Prostate gland (tissue), 2 donors: ENCODE data around the gene LAMB1. TPM values are rescaled to one million over a fixed set of nuclear protein-coding genes. Genes with fewer than 3 reads are reported as not detected.
"Not testable (repeated sequence)": the region's sequence is repeated elsewhere in the genome, so short reads cannot be mapped to it uniquely, and the experiment has no call there.

Experiments
- DNase-seq: peaks from one replicate; pipeline ENCODE4 v3.0.0-alpha.2; 2019; ENCODE audit warnings: low spot score
- H3K27ac ChIP-seq, 2 donors: fragments of 200-600 bp; sonication (generic); 2 replicates each; pipeline ENCODE4 v1.5.1; 2017 to 2019
- H3K27me3 ChIP-seq: fragments of 200-600 bp; sonication (generic); replicated peaks from 2 replicates; pipeline ENCODE4 v1.5.1; 2019; ENCODE audit not compliant: insufficient read depth
- H3K36me3 ChIP-seq, 2 donors: fragments of 200-600 bp; sonication (generic); 1 replicate in 1 of 2; 2 replicates in 1 of 2; pipeline versions ENCODE4 v1.5.1 to v1.8.1; 2017 to 2019
- H3K4me1 ChIP-seq: fragments of 200-600 bp; sonication (generic); replicated peaks from 2 replicates; pipeline ENCODE4 v1.5.1; 2019
- H3K4me3 ChIP-seq, 2 donors: fragments of 200-600 bp; sonication (generic); 2 replicates each; pipeline ENCODE4 v1.5.1; 2017 to 2019
- H3K9me3 ChIP-seq: fragments of 200-600 bp; sonication (generic); 2 replicates; pipeline ENCODE4 v1.5.1; 2017
- CTCF ChIP-seq, 4 experiments: fragments of 200-600 bp in 2 of 4; fragments of 450-650 bp in 2 of 4; sonication (generic) in 2 of 4; IDR thresholded peaks; 1 replicate in 3 of 4; 2 replicates in 1 of 4; pipeline ENCODE4 v1.5.1; 2016 to 2019; ENCODE audit warnings: antibody characterized with exemption in 4 of 4, mild to moderate bottlenecking in 2 of 4, moderate library complexity in 2 of 4
- POLR2A ChIP-seq: fragments of 450-650 bp; IDR thresholded peaks from one replicate; pipeline ENCODE4 v1.6.1; 2016; ENCODE audit warnings: antibody characterized with exemption, mild to moderate bottlenecking
- POLR2AphosphoS5 ChIP-seq: sonication (generic); formaldehyde crosslinking; IDR thresholded peaks from one replicate; pipeline ENCODE4 v1.6.1; 2017; ENCODE audit warnings: antibody characterized with exemption
- WGBS: methylation state at CpG from one replicate; pipeline ENCODE4 v1.1.5; 2018; 5-methylcytosine and 5-hydroxymethylcytosine counted together
- intact Hi-C: fragments of 100-400 bp; cut with DNase I; formaldehyde crosslinking; loops from one replicate; pipeline ENCODE4 v1.14.2; 2022
- total RNA-seq, 2 donors: library from RNA; depleted of rRNA; stranded (reverse); fragments of >200 nt; gene quantifications; one replicate each; pipeline ENCODE4 v1.1.0, GENCODE V29; 2016

The LAMB1 gene
- total RNA-seq, 2 donors from 2014 or later, result 15.5 to 64.1 TPM

GRCh38 chr7:107961405-107961804, 41.6 kb downstream of the LAMB1 start:
- no peaks in the 10 kb centered on the region for H3K36me3 ChIP-seq
- H3K4me3 ChIP-seq, result no peak overlapping the region
- H3K27me3 ChIP-seq, result no peaks in the 10 kb centered on the region
- H3K4me1 ChIP-seq, result no peaks in the 10 kb centered on the region
- TF ChIP-seq CTCF (IDR thresholded peaks at IDR 0.05), result no peak
- 57% methylated on average over 9 of the region's 9 CpGs for WGBS
- H3K9me3 ChIP-seq, result no peaks in the 10 kb centered on the region
- no peak overlapping the region for H3K27ac ChIP-seq
- intact Hi-C loops, result no loop called here
- no peak for DNase-seq

- Histone ChIP-seq H3K9me3 (no peaks in the 10 kb centered on the region), H3K27me3 (no peaks in the 10 kb centered on the region), H3K4me3 (no peak overlapping the region), H3K4me1 (no peaks in the 10 kb centered on the region), H3K27ac (no peak overlapping the region), H3K36me3 (no peaks in the 10 kb centered on the region)
- DNase-seq, result no peak
- WGBS, result 77% methylated on average over 5 of the region's 5 CpGs
- intact Hi-C loops, result no loop called here
- TF ChIP-seq POLR2A (no peak), CTCF (IDR thresholded peaks at IDR 0.05) (no peak), POLR2AphosphoS5 (no peak)
Observed at GRCh38 chr7:107960272-107960671, 42.7 kb downstream of the LAMB1 start.

GRCh38 chr7:107959527-107959898, 43.4 kb downstream of the LAMB1 start:
- Histone ChIP-seq H3K36me3 (no peaks in the 10 kb centered on the region), H3K9me3 (no peaks in the 10 kb centered on the region), H3K27me3 (no peaks in the 10 kb centered on the region), H3K27ac (no peak overlapping the region), H3K4me3 (no peak overlapping the region), H3K4me1 (no peaks in the 10 kb centered on the region)
- intact Hi-C loops, result no loop called here
- no peak for DNase-seq
- WGBS, result 74% methylated on average over 10 of the region's 10 CpGs
- TF ChIP-seq CTCF (IDR thresholded peaks at IDR 0.05) (no peak), POLR2AphosphoS5 (no peak), POLR2A (no peak)

GRCh38 chr7:107958764-107959526, 44.0 kb downstream of the LAMB1 start:
- Histone ChIP-seq H3K36me3 (no peaks in the 10 kb centered on the region), H3K4me1 (no peaks in the 10 kb centered on the region), H3K9me3 (no peaks in the 10 kb centered on the region), H3K27me3 (no peaks in the 10 kb centered on the region), H3K27ac (no peak overlapping the region), H3K4me3 (no peak overlapping the region)
- TF ChIP-seq POLR2AphosphoS5 (peak; percentile 23), POLR2A (no peak)
- 66% methylated on average over 14 of the region's 14 CpGs for WGBS
- no peak for DNase-seq
- intact Hi-C loops, result no loop called here

- no peak for DNase-seq
- H3K9me3 ChIP-seq, result no peaks in the 10 kb centered on the region
- H3K4me1 ChIP-seq, result no peaks in the 10 kb centered on the region
- no peaks in the 10 kb centered on the region for H3K27me3 ChIP-seq
- intact Hi-C loops, result no loop called here
- no peak overlapping the region for H3K27ac ChIP-seq
- H3K4me3 ChIP-seq, result no peak overlapping the region
- TF ChIP-seq POLR2A (no peak), CTCF (IDR thresholded peaks at IDR 0.05) (no peak), POLR2AphosphoS5 (no peak)
- H3K36me3 ChIP-seq, result no peaks in the 10 kb centered on the region
- 72% methylated on average over 2 of the region's 2 CpGs for WGBS
Observed at GRCh38 chr7:107957436-107957835, 45.5 kb downstream of the LAMB1 start.

GRCh38 chr7:107956950-107957349, 46.0 kb downstream of the LAMB1 start:
- over 99% methylated on average over 4 of the region's 4 CpGs for WGBS
- H3K9me3 ChIP-seq, intact Hi-C loops, H3K27me3 ChIP-seq, H3K4me1 ChIP-seq, DNase-seq, H3K4me3 ChIP-seq, H3K27ac ChIP-seq, H3K36me3 ChIP-seq: not testable (repeated sequence)
